HepG2 (cell line): ENCODE results near the gene WSCD1. TPM values are rescaled to one million over a fixed set of nuclear protein-coding genes. Genes with fewer than 3 reads are reported as not detected.

ENCODE experiments used
- ATAC-seq: fragments of 200-7000 bp; cut with Tn5 transposase; 3 replicates; pipeline ENCODE4 v1.9.1; 2020; ENCODE audit warnings: mild to moderate bottlenecking, moderate library complexity
- BruUV-seq: library from RNA; stranded (reverse); fragments of 400-500 nt; replicated peaks from 2 replicates; lab custom pipeline; 2021; lab: Mats Ljungman, UMichigan
- CTCF ChIA-PET: fragments of 300-600 bp; formaldehyde crosslinking; extraction: SDS; loops from one replicate; lab custom pipeline; 2021; ENCODE audit warnings: low total read pairs, inconsistent platforms, low intra/inter-chr PET ratio; lab: Yijun Ruan, JAX
- POLR2A ChIA-PET: fragments of 350-600 bp; sonication (Branson Sonifier 250); formaldehyde crosslinking; loops from one replicate; lab custom pipeline; 2020; ENCODE audit warnings: antibody characterized with exemption, inconsistent platforms; lab: Yijun Ruan, JAX
- DNase-seq: peaks from one replicate; pipeline ENCODE4 v3.0.0-alpha.2; 2015; ENCODE audit warnings: low spot score
- FAIRE-seq: peaks from 3 replicates; lab custom pipeline; 2011; peaks lifted over from hg19 to GRCh38; lab: Jason Lieb, UNC
- H2AFZ ChIP-seq: one replicate; pipeline ENCODE4 v1.6.1; 2011; ENCODE audit warnings: low read length, inconsistent platforms
- H3K27ac ChIP-seq: fragments of 300-600 bp; 3 replicates; pipeline ENCODE4 v1.8.0; 2011; ENCODE audit warnings: mixed run types, mild to moderate bottlenecking, mixed read lengths, low read length, inconsistent platforms; ENCODE audit not compliant: insufficient read depth; ENCODE audit errors: extremely low read length
- H3K27me3 ChIP-seq, 2 experiments: fragments of 200-600 bp in 1 of 2; 2 replicates in 1 of 2; 3 replicates in 1 of 2; pipeline versions ENCODE4 v1.6.0 to v1.8.0; 2011; ENCODE audit warnings: low read length in 2 of 2, mild to moderate bottlenecking in 2 of 2, moderate library complexity in 2 of 2, inconsistent platforms in 1 of 2; ENCODE audit not compliant: insufficient read depth in 2 of 2, control insufficient read depth in 1 of 2
- H3K36me3 ChIP-seq, 2 experiments: fragments of 200-600 bp in 1 of 2; replicated peaks in 1 of 2; 2 replicates in 1 of 2; 3 replicates in 1 of 2; pipeline versions ENCODE4 v1.5.1 to v1.8.0; 2011; ENCODE audit warnings: low read length in 2 of 2, inconsistent platforms in 1 of 2; ENCODE audit not compliant: insufficient read depth in 2 of 2, control insufficient read depth in 1 of 2
- H3K4me1 ChIP-seq: 2 replicates; pipeline ENCODE4 v1.5.1; 2012; ENCODE audit warnings: low read length, inconsistent platforms; ENCODE audit not compliant: insufficient read depth
- H3K4me2 ChIP-seq: 2 replicates; pipeline ENCODE4 v1.6.0; 2011; ENCODE audit warnings: low read depth, low read length, inconsistent platforms
- H3K4me3 ChIP-seq, 3 experiments: fragments of 200-600 bp in 1 of 3; sonication (generic), shearing (Covaris generic) in 1 of 3; replicated peaks in 1 of 3; 2 replicates each; pipeline ENCODE4 v1.5.1; 2011 to 2016; ENCODE audit warnings: low read length in 3 of 3, inconsistent platforms in 2 of 3, low read depth in 2 of 3, mild to moderate bottlenecking in 2 of 3, control low read depth in 1 of 3, mixed read lengths in 1 of 3; ENCODE audit not compliant: insufficient read depth in 1 of 3
- H3K79me2 ChIP-seq: one replicate; pipeline ENCODE4 v1.6.1; 2011; ENCODE audit warnings: low read length, inconsistent platforms; ENCODE audit not compliant: insufficient read depth
- H3K9ac ChIP-seq: 2 replicates; pipeline ENCODE4 v1.6.0; 2011; ENCODE audit warnings: mild to moderate bottlenecking, low read depth, low read length, inconsistent platforms; ENCODE audit not compliant: insufficient read depth
- H3K9me3 ChIP-seq: 2 replicates; pipeline ENCODE4 v1.5.1; 2012; ENCODE audit warnings: mild to moderate bottlenecking, low read length
- H4K20me1 ChIP-seq: 2 replicates; pipeline ENCODE4 v1.6.0; 2011; ENCODE audit warnings: inconsistent platforms, mild to moderate bottlenecking, low read length, moderate library complexity; ENCODE audit not compliant: insufficient read depth
- MNT ChIP-seq: fragments of 450-650 bp; IDR thresholded peaks from 2 replicates; pipeline ENCODE4 v1.6.1; 2016
- WGBS: methylation state at CpG from one replicate; pipeline ENCODE4 v1.1.6; 2017; ENCODE audit warnings: low lambda C conversion rate; 5-methylcytosine and 5-hydroxymethylcytosine counted together
- in situ Hi-C: cut with HindIII; loops from 2 replicates; pipeline ENCODE4 v1.10.0; 2017; ENCODE audit warnings: low pct_unique_long_range_greater_than_20kb; ENCODE audit not compliant: extremely low pct_ligation_motif_present
- intact Hi-C: fragments of 100-400 bp; cut with micrococcal nuclease; formaldehyde crosslinking; loops from one replicate; pipeline ENCODE4 v1.10.0; 2022; ENCODE audit not compliant: unreplicated experiment
- polyA plus RNA-seq, 8 experiments: library from polyadenylated mRNA; depleted of rRNA in 3 of 8; stranded (reverse) in 7 of 8; unstranded in 1 of 8; fragments of >200 nt; fragmentation: Illumina TruSeq in 4 of 8; extraction: Trizol in 4 of 8; gene quantifications; 2 replicates each; pipeline versions ENCODE4 v1.2.1 to v1.2.3, GENCODE V29; 2011 to 2016; ENCODE audit warnings: low read depth in 4 of 8, missing spikeins in 1 of 8, mixed read lengths in 1 of 8; ENCODE audit not compliant: insufficient read depth in 1 of 8
- total RNA-seq, 5 experiments: library from RNA; depleted of rRNA; stranded (reverse); fragments of >200 nt; fragmentation: Illumina TruSeq; extraction: Trizol; gene quantifications; 2 replicates each; pipeline ENCODE4 v1.2.3, GENCODE V29; 2016; ENCODE audit warnings: low read depth in 1 of 5
- TF ChIP-seq, protein P1 (sequence below): sonication (generic); formaldehyde crosslinking; conservative IDR thresholded peaks from 2 replicates; pipeline ENCODE4 v1.4.0; 2020; ENCODE audit warnings: missing genetic modification reagents

The WSCD1 gene
- total and polyA plus RNA-seq, 2 of the 13 experiments (the other 11 are each of a cell fraction or from before 2014, with no cell fraction given), result 0.24 to 2.7 TPM

- peaks cover 4 to 11% of the 10 kb centered on the region in 2 experiments; a peak in 2 of 5 replicates for H3K27me3 ChIP-seq
- FAIRE-seq, result no peak
- TF ChIP-seq, protein P1, sequence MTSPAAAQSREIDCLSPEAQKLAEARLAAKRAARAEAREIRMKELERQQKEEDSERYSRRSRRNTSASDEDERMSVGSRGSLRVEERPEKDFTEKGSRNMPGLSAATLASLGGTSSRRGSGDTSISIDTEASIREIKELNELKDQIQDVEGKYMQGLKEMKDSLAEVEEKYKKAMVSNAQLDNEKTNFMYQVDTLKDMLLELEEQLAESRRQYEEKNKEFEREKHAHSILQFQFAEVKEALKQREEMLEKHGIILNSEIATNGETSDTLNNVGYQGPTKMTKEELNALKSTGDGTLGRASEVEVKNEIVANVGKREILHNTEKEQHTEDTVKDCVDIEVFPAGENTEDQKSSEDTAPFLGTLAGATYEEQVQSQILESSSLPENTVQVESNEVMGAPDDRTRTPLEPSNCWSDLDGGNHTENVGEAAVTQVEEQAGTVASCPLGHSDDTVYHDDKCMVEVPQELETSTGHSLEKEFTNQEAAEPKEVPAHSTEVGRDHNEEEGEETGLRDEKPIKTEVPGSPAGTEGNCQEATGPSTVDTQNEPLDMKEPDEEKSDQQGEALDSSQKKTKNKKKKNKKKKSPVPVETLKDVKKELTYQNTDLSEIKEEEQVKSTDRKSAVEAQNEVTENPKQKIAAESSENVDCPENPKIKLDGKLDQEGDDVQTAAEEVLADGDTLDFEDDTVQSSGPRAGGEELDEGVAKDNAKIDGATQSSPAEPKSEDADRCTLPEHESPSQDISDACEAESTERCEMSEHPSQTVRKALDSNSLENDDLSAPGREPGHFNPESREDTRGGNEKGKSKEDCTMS, result no peak
- TF ChIP-seq MNT, result peak; percentile 78
- TF ChIP-seq, all 625 proteins: peak for 1
- in situ Hi-C loops, result no loop called here
- ChIA-PET POLR2A (no interaction called here), CTCF (no interaction called here)
- Histone ChIP-seq H3K36me3 (no peaks in the 10 kb centered on the region), H3K4me3 (no peak overlapping the region), H2AFZ (no peak overlapping the region), H4K20me1 (no peaks in the 10 kb centered on the region), H3K4me1 (no peaks in the 10 kb centered on the region), H3K9ac (no peak overlapping the region), H3K79me2 (no peaks in the 10 kb centered on the region), H3K4me2 (no peak overlapping the region), H3K9me3 (no peaks in the 10 kb centered on the region), H3K27ac (no peak overlapping the region)
- ATAC-seq, result no peak
- WGBS, result 14% methylated on average over 4 of the region's 9 CpGs
- intact Hi-C loops, result no loop called here
- no TSS peak for BruUV-seq
- DNase-seq, result no peak
Measured at GRCh38 chr17:6085812-6086211, 15.6 kb downstream of the WSCD1 start.
